GM18907 (cell line): ENCODE results near the gene PBX2.
A peak's percentile ranks its signal among the peaks of the same experiment; 100 is the strongest.
"Not testable (repeated sequence)": the region's sequence is repeated elsewhere in the genome, so short reads cannot be mapped to it uniquely, and the experiment has no call there.

Experiments used
- ATAC-seq: cut with Tn5 transposase; IDR thresholded peaks from one replicate; pipeline ENCODE4 v1.9.1; 2021; ENCODE audit warnings: mild to moderate bottlenecking, moderate library complexity; ENCODE audit not compliant: unreplicated experiment

PBX2 gene, protein sequence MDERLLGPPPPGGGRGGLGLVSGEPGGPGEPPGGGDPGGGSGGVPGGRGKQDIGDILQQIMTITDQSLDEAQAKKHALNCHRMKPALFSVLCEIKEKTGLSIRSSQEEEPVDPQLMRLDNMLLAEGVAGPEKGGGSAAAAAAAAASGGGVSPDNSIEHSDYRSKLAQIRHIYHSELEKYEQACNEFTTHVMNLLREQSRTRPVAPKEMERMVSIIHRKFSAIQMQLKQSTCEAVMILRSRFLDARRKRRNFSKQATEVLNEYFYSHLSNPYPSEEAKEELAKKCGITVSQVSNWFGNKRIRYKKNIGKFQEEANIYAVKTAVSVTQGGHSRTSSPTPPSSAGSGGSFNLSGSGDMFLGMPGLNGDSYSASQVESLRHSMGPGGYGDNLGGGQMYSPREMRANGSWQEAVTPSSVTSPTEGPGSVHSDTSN

DNA sequence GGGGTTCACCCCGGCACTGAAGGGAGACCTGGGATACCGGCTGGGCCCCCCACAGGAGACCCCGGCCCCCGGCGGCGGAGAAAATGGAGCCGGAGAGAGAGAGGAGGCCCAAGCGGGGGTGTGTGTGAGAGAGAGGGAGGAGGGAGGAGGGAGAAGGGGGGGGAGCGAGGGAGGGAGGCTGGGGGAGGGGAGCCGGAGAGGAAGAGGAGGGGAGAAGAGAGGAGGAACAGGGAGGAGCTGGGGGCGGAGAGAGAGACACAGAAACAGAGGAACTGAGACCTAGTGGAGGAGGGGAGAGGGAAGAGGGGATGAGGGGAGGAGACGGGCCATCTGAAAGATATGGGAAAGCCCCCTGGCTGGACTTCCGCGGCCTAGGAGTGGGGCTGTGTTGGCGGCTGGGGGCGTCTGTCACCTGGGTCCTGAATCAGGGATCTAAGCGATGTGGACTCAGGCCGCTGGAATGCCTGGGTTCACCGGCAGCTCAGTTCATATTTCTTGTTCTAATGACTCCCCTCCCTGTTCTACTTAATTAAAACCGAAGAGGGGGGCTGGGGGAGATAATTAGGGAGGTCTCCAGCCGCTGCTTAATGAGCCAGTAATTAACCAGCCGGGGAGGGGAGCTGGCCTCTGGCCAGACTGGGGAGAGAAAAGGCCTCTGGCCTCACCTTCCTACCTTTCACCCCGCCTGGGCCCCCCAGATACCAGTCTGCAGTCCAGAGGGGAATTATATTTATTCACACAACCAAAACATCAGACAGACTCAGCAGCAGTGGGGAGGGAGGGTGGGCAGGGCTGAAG, at the start of gene PBX2:
PBX2 (minus strand) TSS at position 149 of the 798 bp plus-strand sequence. CDS start 287 bp downstream, outside the sequence.
- ATAC-seq: peak; percentile 55

DNA sequence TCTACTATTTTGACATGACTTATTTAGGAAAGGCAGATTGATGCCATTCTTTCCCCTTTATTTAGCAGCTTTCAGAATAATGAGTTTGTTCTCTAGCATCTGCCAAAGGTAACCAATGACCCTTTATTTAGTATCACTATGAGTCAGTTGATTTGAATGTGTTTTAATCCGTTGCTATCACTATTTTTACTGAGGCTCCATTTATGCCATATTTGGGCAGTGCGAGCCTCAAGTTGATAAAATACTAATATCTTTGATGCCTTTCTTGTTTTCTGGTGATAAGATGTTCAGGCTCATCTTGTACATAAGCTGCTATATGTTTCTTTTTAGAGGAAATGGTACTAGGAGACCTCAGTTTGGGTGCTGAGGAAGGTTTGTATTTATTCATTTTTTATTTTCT, 49.5 kb upstream of the PBX2 start:
- no peak for ATAC-seq

DNA sequence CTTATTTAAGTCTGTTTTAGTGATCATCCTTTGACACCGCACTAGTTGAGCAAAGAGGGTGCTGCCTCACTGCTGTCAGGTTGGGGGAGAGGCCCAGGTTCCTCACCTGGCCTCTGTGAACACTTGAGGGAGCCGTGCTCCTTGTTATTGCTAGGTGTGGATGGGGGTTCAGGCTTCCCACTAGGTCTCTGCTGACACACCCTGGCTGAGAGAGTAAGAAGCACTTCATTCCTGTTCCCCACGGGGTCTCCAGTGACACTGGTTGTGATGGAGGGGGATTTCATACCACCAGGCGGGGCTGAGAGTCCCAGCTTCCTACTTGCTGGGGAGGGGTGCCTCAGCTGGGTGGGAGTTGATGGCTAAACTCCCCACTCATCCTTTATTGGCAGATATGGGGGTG, 44.9 kb upstream of the PBX2 start:
- no peak for ATAC-seq

DNA sequence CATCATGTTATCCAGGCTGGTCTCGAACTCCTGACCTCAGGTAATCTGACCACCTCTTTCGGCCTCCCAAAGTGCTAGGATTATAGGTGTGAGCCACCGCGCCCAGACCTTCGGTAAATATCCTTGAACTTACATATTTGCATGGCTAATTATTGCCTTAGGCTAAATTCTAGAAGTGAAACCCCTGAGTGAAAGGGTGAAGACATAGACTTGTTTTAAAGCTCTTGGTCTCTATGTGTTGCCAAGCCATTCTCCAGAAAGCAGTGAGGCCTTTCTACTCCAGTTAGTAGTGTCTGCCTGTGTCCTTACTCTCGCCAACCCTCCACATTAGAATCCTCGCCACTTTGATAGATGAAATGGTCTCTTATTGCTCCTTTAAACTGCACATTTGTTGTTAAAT, 36.4 kb upstream of the PBX2 start:
- no peak for ATAC-seq

DNA sequence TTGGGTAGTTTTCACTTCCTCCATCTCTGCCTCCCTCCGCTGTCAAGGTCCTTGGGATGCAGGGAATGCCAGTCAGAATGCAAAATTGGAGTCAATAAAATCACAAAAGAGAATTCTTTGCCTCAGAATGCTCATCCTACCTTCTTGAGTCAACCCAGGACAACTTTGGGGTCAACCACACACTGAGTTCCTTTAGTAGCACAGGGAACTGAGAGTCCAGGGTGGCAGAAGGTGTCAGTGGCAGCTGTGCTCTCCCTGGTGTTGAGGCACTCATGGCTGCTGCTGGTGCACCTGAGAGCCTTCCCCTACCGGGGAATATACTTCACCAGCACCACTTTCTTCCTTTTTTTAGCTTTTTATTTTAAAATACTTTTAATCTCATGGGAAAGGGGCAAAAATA, 34.7 kb upstream of the PBX2 start:
- peak; percentile 53 for ATAC-seq

DNA sequence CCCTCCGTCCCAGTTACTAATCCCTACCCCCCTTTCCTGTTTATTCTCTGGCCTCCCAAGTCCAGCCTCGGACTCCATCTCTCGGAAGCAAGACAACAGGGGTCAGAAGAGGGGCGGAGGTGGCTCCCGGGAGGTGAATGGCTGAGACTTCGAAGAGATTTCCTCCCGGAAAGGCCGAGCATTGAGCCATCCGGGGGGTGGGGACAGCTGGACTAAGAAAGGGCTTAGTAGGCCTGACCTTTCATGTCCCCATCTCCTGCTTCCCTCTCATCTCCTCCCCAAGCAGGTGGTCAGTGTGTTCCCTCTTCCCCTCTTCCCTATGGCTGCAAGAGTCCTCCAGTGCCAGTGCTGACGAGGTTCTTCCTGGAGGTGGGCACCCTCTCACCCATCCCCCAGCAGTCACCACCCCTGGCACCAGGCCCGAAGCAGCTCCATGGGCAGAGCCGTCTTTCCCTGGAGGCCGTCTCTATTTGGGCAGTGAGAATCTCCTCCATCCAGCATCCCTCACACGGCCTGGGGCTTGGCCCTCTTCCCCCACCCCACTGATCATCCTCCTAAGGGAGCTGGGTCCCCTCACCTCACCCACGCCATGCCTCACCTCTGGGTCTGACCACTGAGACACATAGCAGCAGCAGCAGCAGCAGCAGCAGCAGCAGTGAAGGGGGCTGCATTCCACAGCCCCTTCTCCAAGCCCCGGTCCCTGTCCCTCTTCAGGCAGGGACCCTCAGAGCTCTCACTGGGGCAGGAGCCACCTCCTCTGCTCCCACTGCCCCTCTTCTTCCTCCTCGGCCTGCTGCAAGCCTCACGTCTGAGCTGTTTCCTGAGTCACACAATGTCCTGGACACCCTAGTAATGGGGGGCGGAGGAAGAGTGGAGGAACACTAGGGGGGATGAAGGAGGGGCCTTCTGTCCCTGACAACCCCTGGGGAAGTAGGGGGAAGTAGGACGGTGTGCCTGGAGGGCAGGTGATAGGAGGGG, 33.5 kb upstream of the PBX2 start, which contains the start of gene NOTCH4:
NOTCH4 (minus strand) TSS at position 810 of the 978 bp plus-strand sequence; CDS start at position 671, 139 bp downstream.
- ATAC-seq: no peak

DNA sequence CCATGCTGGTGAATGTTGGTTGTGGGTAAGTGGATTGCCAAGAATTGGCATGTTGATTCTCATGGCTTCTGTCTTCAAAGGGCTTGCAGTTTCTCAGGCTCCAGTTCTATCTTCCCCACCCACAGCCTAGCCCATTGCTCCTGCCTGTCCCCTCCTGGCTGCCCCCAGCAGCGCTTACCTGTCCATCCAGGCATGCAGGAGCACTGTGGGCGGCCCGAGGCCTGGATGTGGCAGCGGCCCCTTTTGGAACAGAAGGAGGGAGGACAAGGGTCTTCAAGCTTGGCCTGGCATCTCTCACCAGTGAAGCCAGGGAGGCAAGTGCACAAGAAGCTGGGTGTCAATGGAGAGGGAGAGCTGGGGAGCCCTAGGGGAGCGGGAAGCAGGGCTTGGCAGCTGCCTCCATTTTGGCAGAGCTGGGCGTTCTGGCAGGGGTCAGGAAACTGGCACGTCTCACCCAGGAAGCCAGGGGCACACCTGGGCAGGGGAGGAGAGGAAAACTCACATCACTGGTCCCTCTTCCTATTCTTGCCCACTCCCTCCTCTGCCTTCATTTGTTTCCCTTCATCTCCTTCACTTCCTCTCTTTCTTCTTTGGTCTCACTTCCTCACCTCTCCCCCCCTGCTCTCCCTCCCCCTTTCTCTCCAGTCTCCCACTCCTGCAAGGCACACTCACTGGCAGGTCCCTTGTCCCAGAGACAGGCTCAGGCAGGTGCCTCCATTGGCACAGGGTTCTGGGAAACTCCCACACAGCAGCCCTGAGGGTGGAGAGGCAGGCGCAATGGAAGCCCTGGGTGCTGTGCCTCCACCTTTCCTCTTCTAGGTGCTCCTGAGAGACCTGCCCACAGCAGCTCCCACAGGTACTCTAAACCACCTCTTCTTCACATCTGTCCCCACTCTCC, 32.6 kb upstream of the PBX2 start:
- ATAC-seq: no peak

DNA sequence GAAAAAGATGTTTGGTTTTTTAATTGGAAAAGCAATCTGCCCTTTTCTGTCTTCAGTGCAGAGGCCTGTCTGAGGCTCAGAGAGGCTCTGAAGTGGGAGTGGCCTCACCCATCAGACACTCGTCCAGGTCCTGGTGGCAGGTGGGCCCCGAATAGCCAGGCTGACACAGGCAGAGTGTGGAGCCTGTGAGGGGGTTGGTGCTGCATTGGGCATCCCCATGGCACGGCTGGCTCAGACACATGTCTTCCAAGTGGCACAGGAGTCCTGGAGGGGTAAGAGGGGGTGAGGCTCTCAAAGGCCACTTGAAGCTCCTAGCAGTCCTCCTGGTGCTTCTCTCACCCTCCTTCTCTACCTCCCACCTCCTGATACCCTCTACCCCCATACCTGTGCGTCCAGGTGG, 30.0 kb upstream of the PBX2 start:
- no peak for ATAC-seq

DNA sequence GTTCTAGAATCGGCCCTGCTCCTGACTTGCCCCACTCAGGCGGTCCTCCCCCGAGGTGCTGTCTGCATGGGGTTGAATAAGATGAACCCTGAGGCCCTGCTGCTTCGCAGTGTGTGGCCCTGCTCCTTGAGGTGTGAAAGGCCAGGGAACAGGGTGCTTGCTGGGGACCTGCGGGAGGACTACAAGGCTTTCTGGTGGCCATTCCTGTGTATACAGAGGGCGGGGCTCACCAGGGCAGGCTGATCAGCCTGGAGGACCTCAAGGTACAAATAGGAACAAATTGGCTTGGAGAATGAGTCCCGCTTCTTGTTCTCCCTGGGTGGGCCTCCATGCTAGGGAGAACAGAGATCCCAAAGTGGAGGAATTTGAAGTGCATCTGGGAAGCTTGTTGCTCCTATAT, 28.2 kb upstream of the PBX2 start:
- no peak for ATAC-seq

DNA sequence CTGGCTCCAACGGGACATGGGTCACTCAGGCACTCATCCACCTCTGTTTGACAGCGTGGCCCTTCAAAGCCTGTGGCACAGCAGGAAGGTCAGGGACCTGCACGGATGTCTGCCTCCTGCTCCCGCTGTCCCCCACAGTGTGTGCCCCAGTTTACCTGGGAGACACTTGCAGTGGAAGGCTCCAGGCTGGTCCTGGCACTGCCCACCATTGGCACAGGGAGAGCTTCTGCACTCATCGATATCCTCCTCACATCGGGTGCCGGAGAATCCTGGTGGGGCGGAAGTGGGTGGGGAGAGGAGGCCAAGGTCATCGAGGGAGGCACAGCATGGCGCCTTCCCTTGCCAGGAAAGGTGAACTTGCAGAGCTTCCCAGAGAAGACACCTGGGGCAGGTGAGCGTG, 27.0 kb upstream of the PBX2 start:
- ATAC-seq: no peak

DNA sequence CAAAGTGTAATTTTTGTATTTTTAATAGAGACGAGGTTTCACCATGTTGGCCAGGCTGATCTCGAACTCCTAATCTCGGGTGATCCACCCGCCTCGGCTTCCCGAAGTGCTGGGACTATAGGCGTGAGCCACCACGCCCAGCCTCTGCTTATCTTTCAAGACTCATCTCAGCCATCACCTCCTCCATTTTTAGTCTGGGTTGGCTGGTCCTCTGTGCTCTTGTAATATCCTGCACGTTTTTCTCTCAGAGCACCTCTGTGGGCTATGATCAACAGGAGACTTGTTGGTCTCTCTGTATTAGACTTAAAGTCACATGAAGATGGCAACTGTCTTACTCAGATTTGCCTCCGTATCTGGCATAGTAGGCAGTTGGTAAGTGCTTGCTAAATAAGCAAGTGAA, 26.3 kb upstream of the PBX2 start:
- ATAC-seq: no peak

DNA sequence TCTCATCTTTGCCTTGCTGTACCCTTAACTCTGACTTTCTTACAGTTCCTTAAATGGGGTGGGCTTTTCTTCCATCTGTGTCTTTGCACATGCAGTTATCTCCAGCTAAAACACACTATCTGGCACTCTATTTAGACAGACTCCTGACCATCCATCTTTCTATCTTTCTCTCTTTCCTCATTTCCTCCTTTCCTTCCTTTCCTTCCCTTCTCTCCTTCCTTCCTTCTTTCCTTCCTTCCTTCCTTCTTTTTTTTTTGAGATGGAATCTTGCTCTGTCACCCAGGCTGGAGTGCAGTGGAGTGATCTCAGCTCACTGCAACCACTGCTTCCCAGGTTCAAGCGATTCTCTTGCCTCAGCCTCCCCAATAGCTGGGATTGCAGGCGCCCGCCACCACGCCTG, 25.6 kb upstream of the PBX2 start:
- no peak for ATAC-seq

DNA sequence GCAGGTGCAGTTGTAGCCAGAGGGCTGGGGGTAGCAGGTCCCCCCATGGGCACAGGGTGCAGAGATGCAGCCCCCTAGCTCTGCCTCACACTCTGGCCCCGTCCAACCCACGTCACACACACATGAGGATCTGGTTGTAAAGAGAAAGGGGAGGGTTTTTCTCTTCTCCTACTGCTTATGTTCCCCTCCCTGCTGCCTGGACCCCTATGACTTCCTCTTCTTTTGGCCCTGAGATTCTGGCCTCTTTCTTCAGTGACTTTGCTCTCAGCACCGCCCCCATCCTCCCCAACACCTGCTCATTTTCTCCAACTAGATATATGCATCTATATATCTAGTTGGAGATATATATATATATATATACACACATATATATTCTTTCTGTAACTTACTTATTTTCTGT, 24.1 kb upstream of the PBX2 start:
- no peak for ATAC-seq

DNA sequence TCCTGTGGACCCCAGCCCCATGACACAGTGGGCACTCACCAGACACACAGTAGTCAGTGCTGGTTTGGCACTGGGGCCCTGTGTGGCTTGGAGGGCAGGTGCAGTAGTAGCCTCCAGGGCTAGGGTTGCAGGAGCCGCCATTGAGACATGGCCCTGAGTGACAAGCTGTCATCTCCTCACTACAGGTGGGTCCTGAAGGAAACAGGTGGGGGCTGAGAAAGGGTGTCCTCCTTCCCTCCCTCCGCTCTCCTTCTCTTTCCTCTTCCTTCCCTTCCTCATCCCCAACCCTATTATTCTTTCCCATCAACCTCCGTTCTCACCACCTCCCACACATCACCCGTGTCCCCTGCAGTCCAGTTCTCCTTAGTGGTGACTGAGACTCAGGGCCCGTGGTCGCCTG, 23.6 kb upstream of the PBX2 start:
- ATAC-seq: no peak

DNA sequence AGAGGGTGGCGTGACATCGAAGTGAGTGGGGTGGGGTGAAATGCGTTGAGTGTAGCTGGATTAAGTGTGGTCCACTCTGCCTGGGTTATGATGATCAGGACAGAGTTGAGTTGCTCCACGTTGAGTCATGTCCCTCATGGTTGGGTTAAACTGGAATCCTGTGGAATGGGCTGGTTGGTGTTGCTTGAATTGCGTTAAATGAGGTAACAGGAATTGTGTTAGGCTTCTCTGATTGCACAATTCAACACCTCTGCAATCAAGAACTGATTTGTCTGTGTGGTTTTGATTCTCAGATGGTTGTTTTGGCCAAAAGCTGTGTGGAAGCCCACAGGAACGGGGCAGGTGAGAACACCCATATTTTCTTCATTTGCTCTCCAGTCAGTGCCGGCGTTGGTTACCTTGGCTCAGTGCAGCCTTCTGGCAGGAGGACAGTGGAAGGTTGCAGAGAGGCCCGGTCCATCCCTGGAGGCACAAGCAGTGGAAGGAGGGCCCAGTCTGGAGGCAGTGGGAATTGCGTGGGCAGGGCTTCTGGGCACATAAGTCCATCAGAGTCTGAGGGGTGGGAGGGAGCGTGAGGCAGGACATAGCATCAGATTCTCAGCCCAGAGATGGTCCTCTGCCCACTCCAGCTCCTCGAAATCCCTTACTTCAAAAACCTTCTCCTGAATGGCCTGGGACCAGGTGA, 22.2 kb upstream of the PBX2 start:
- ATAC-seq: no peak

DNA sequence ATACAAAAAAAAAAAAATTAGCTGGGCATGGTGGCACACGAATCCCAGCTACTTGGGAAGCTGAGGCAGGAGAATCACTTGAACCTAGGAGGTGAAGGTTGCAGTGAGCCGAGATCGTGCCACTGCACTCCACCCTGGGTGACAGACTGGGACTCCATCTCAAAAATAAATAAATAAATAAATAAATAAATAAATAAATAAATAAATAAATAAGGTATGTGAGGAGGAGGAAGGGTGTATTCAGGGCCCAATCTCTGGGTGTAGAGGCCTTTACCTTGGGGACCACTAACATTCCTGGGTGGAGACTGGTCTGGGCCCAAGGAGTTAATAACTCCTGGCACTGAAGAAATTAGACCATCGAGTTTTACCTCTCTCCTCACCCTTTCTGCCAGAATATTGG, 21.4 kb upstream of the PBX2 start:
- not testable (repeated sequence) for ATAC-seq

DNA sequence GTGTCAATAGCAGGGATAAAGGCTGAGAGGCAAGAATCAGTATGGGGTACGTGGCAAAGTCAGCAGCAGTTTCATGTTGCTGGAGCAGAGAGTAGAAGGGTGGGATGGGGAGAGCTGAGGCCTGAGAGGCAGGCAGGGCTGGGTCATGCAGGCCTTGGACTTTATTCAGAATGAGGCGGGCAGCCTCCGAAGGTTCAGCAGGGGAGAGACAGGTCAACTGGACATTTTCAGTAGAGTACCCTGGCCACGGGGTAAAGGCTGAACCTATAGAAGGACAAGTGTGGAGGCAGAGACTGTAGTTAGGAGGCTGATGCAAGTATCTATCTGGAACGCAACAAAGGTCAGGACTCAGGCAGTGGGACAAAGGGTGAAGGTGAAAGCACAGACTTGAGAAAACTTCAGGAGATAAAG, 20.2 kb upstream of the PBX2 start:
- ATAC-seq: no peak

DNA sequence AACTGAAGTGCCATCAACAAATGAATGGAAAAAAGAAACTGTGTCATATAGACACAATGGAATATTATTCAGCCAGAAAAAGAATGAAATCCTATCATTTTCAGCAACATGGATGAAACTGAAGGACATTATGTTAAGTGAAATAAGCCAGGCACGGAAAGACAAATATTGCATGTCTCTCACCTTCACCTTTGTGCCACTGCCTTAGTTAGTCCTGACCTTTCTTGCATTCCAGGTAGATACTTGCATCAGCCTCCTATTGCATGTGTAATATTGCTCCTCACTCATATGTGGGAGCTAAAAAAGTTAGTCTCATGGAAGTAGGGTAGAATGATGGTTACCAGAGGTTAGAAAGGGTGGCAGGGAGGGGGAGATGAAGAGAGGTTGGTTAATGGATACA, 19.0 kb upstream of the PBX2 start:
- ATAC-seq: no peak

DNA sequence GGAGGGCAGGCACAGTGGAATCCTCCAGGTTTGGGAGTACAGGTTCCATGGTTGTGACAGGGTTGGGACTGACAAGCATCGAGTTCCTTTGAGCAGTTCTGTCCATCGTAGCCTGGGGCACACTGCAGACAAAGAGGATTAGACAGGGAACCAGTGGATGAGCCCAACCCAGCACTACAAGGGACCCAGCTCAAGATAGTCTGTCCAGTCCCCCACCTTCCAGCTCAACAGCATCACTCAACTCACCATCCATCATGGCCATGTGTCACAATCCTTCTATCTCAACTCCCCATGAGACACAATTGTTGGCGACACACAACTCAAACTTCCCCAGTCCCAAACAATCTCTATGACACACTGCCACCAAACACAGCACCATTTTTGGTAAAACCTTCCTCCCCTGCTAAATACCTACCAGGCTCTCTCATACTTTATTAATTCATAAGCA, 14.3 kb upstream of the PBX2 start:
- no peak for ATAC-seq
